PC-9 (cell line): ENCODE data around the gene MATCAP1. TPM values are rescaled to one million over a fixed set of nuclear protein-coding genes. Genes with fewer than 3 reads are reported as not detected.

Experiments
- BruUV-seq: library from RNA; stranded (reverse); fragments of 400-500 nt; replicated peaks from 2 replicates; lab custom pipeline; 2021; lab: Mats Ljungman, UMichigan
- CTCF ChIA-PET: fragments of 300-600 bp; sonication (Branson Sonifier 250); formaldehyde crosslinking; loops from one replicate; lab custom pipeline; 2022; ENCODE audit warnings: antibody characterized with exemption; lab: Charles Lee
- POLR2A ChIA-PET: fragments of 300-600 bp; sonication (Branson Sonifier 250); formaldehyde crosslinking; loops from one replicate; lab custom pipeline; 2022; ENCODE audit warnings: antibody characterized with exemption; ENCODE audit not compliant: unreplicated experiment; lab: Charles Lee
- DNase-seq, 2 experiments: peaks; one replicate each; pipeline versions ENCODE4 v3.0.0 to v3.0.0-alpha.2; 2015 to 2022; ENCODE audit warnings: mixed read lengths in 1 of 2
- H2AFZ ChIP-seq: fragments of 200-600 bp; sonication (generic); 2 replicates; pipeline ENCODE4 v1.8.1; 2017; ENCODE audit warnings: antibody characterized with exemption
- H3F3A ChIP-seq: fragments of 200-600 bp; sonication (generic); 2 replicates; pipeline ENCODE4 v1.8.1; 2017; ENCODE audit warnings: antibody characterized with exemption, mild to moderate bottlenecking, low read depth; ENCODE audit not compliant: insufficient read depth
- H3K27ac ChIP-seq: fragments of 200-600 bp; sonication (generic); 2 replicates; pipeline ENCODE4 v1.6.1; 2016; ENCODE audit warnings: mixed run types
- H3K27me3 ChIP-seq: fragments of 200-600 bp; sonication (generic); 2 replicates; pipeline ENCODE4 v1.6.1; 2016; ENCODE audit warnings: low read depth, mixed run types; ENCODE audit not compliant: insufficient read depth
- H3K36me3 ChIP-seq: fragments of 200-600 bp; sonication (generic); 2 replicates; pipeline ENCODE4 v1.6.1; 2016; ENCODE audit warnings: low read depth, mixed run types
- H3K4me1 ChIP-seq: fragments of 200-600 bp; sonication (generic); replicated peaks from 2 replicates; pipeline ENCODE4 v1.6.1; 2016; ENCODE audit warnings: mixed run types; ENCODE audit not compliant: insufficient read depth
- H3K4me2 ChIP-seq: fragments of 200-600 bp; sonication (generic); 2 replicates; pipeline ENCODE4 v1.6.1; 2017; ENCODE audit warnings: mixed run types
- H3K4me3 ChIP-seq: fragments of 200-600 bp; sonication (generic); 2 replicates; pipeline ENCODE4 v1.6.1; 2016; ENCODE audit warnings: mixed run types
- H3K79me2 ChIP-seq: fragments of 200-600 bp; sonication (generic); 2 replicates; pipeline ENCODE4 v1.6.1; 2017; ENCODE audit warnings: low read depth, mixed run types
- H3K9me2 ChIP-seq: fragments of 200-600 bp; sonication (generic); 2 replicates; pipeline ENCODE4 v1.8.1; 2017; ENCODE audit warnings: mild to moderate bottlenecking; ENCODE audit not compliant: insufficient read depth
- H3K9me3 ChIP-seq: fragments of 200-600 bp; sonication (generic); 2 replicates; pipeline ENCODE4 v1.8.1; 2016; ENCODE audit warnings: low read depth; ENCODE audit not compliant: insufficient read depth
- H4K20me1 ChIP-seq: fragments of 200-600 bp; sonication (generic); 2 replicates; pipeline ENCODE4 v1.8.1; 2017; ENCODE audit not compliant: insufficient read depth
- CTCF ChIP-seq: fragments of 200-600 bp; sonication (generic); conservative IDR thresholded peaks from 2 replicates; pipeline ENCODE4 v1.6.1; 2017; ENCODE audit warnings: mixed run types, antibody characterized with exemption, mild to moderate bottlenecking, moderate library complexity
- EZH2 ChIP-seq: fragments of 200-600 bp; sonication (generic); IDR thresholded peaks from 2 replicates; pipeline ENCODE4 v1.8.0; 2017; ENCODE audit warnings: antibody characterized with exemption, low read depth
- intact Hi-C: fragments of 100-400 bp; cut with micrococcal nuclease; formaldehyde crosslinking; loops from one replicate; pipeline ENCODE4 v1.10.0; 2022; ENCODE audit not compliant: unreplicated experiment
- total RNA-seq: library from RNA; stranded (reverse); gene quantifications from 2 replicates; pipeline ENCODE4 v1.2.3, GENCODE V29; 2021

The MATCAP1 gene
- total RNA-seq, 1 experiment from 2014 or later: 24.6 TPM

- peaks cover 50% of the 10 kb centered on the region for H3F3A ChIP-seq
- ChIA-PET CTCF (interaction anchor here (0.6 kb wide), 1 partner anchor 15 kb away, joined by 8 read pairs; no protein-coding TSS in a partner anchor), POLR2A (interaction anchor here (0.8 to 1.0 kb wide), 3 partner anchors 9 to 68 kb away, joined by 3 to 16 read pairs (median 5); no protein-coding TSS in a partner anchor)
- no peaks in the 10 kb centered on the region for H3K9me3 ChIP-seq
- H3K4me1 ChIP-seq: peaks cover 46% of the 10 kb centered on the region
- peak overlapping the region; percentile 75; the same call in 1 of the 2 replicates for H2AFZ ChIP-seq
- no peaks in the 10 kb centered on the region for H4K20me1 ChIP-seq
- no peaks in the 10 kb centered on the region for H3K9me2 ChIP-seq
- peak; percentile 92 for DNase-seq
- intact Hi-C loops: no loop called here
- no peak for TF ChIP-seq EZH2
- no peak for TF ChIP-seq CTCF
- H3K4me2 ChIP-seq: peak overlapping the region; percentile 92
- no peaks in the 10 kb centered on the region for H3K36me3 ChIP-seq
- no TSS peak for BruUV-seq
- H3K4me3 ChIP-seq: peak overlapping the region; percentile 72
- H3K27ac ChIP-seq: peak overlapping the region; percentile 48
- peaks cover 15% of the 10 kb centered on the region for H3K79me2 ChIP-seq
- H3K27me3 ChIP-seq: no peaks in the 10 kb centered on the region
Measured at GRCh38 chr16:67177743-67178699, 5.7 kb downstream of the MATCAP1 start.

GRCh38 chr16:67176662-67177061 lies 7.1 kb downstream of the MATCAP1 start:
- POLR2A ChIA-PET: interaction anchor here (0.6 to 0.7 kb wide), 2 partner anchors 16 to 140 kb away, joined by 3 to 10 read pairs; no protein-coding TSS in a partner anchor
- Histone ChIP-seq H3K79me2 (peaks cover 8% of the 10 kb centered on the region; the same call in 1 of the 2 replicates), H3K36me3 (no peaks in the 10 kb centered on the region), H3K9me2 (no peaks in the 10 kb centered on the region), H3K27ac (no peak overlapping the region), H3K4me3 (no peak overlapping the region), H4K20me1 (no peaks in the 10 kb centered on the region), H2AFZ (no peak overlapping the region), H3K4me2 (no peak overlapping the region), H3K4me1 (peaks cover 43% of the 10 kb centered on the region), H3K27me3 (no peaks in the 10 kb centered on the region), H3F3A (peaks cover 61% of the 10 kb centered on the region), H3K9me3 (no peaks in the 10 kb centered on the region)
- BruUV-seq: no TSS peak
- CTCF ChIA-PET: no interaction called here
- DNase-seq: no peak
- intact Hi-C loops: no loop called here
- TF ChIP-seq EZH2: no peak
- no peak for TF ChIP-seq CTCF

- CTCF ChIA-PET: no interaction called here
- intact Hi-C loops: loop anchor here (5.0 kb wide), 2 partner anchors 73 to 157 kb away; partner anchors contain the start of genes FHOD1 and SLC9A5
- no TSS peak for BruUV-seq
- Histone ChIP-seq H3K9me2 (no peaks in the 10 kb centered on the region), H3K36me3 (no peaks in the 10 kb centered on the region), H3F3A (peaks cover 76% of the 10 kb centered on the region), H4K20me1 (no peaks in the 10 kb centered on the region), H3K9me3 (no peaks in the 10 kb centered on the region), H3K4me2 (peak overlapping the region; percentile 91), H3K27me3 (no peaks in the 10 kb centered on the region), H2AFZ (no peak overlapping the region; the same call in 1 of the 2 replicates), H3K27ac (peak overlapping the region; percentile 64), H3K4me3 (peak overlapping the region; percentile 57), H3K4me1 (peaks cover 56% of the 10 kb centered on the region), H3K79me2 (peaks cover 15% of the 10 kb centered on the region; the same call in 1 of the 2 replicates)
- no peak for DNase-seq
- TF ChIP-seq EZH2: no peak
- TF ChIP-seq CTCF: no peak
- POLR2A ChIA-PET: interaction anchor here (0.6 to 1.0 kb wide), 4 partner anchors 14 to 294 kb away, joined by 3 to 7 read pairs (median 6); partner anchors contain the start of gene FBXL8
Measured at GRCh38 chr16:67174706-67175231, 9.0 kb downstream of the MATCAP1 start.
